Measurements from ENCODE around the gene ANXA6. TPM values are rescaled to one million over a fixed set of nuclear protein-coding genes. Genes with fewer than 3 reads are reported as not detected.

ANXA6 gene
- total and polyA plus RNA-seq, 8 donors: 28.4 to 240 (median 88.2) TPM

GRCh38 chr5:151144275-151144674 lies 13.3 kb downstream of the ANXA6 start:
- H3K27me3 ChIP-seq: no peaks in the 10 kb centered on the region
- intact Hi-C loops (cut with DNase I; ENCODE audit: low total_unique reads): no loop called here
- H3K9me3 ChIP-seq: no peaks in the 10 kb centered on the region
- peaks cover 21 to 86% (median 55%) of the 10 kb centered on the region in 4 donors for H3K4me1 ChIP-seq
- peaks cover 4 to 73% (median 56%) of the 10 kb centered on the region in 4 donors for H3K36me3 ChIP-seq
- no peak overlapping the region for H3K27ac ChIP-seq
- no peak overlapping the region for H3K4me3 ChIP-seq
- TF ChIP-seq POLR2AphosphoS5 (IDR thresholded peaks at IDR 0.05): no peak
- TF ChIP-seq EP300 (IDR thresholded peaks at IDR 0.05): no peak
- TF ChIP-seq CTCF (IDR thresholded peaks at IDR 0.05): no peak
- no peak for TF ChIP-seq POLR2A (IDR thresholded peaks at IDR 0.05)
- DNase-seq: no peak
- WGBS, 5 donors: 73 to 94% (median 76%) methylated on average over 6 of the region's 6 CpGs

GRCh38 chr5:151143645-151144044 lies 13.9 kb downstream of the ANXA6 start:
- Histone ChIP-seq H3K27me3 (no peaks in the 10 kb centered on the region), H3K36me3 (peaks cover 10 to 79% (median 62%) of the 10 kb centered on the region in 4 donors), H3K27ac (no peak overlapping the region), H3K4me1 (peaks cover 21 to 80% (median 53%) of the 10 kb centered on the region in 4 donors), H3K9me3 (no peaks in the 10 kb centered on the region), H3K4me3 (no peak overlapping the region)
- intact Hi-C loops (cut with DNase I; ENCODE audit: low total_unique reads): no loop called here
- DNase-seq: no peak
- TF ChIP-seq POLR2A (IDR thresholded peaks at IDR 0.05) (no peak), EP300 (IDR thresholded peaks at IDR 0.05) (no peak), CTCF (IDR thresholded peaks at IDR 0.05) (no peak), POLR2AphosphoS5 (IDR thresholded peaks at IDR 0.05) (no peak)
- WGBS, 5 donors: 78 to 91% (median 83%) methylated on average over 7 of the region's 7 CpGs

- Histone ChIP-seq H3K4me1 (peaks cover 15 to 74% (median 49%) of the 10 kb centered on the region in 4 donors), H3K27ac (peak overlapping the region in 2 of 5 donors; percentile 56 to 70), H3K9me3 (no peaks in the 10 kb centered on the region), H3K36me3 (peaks cover 17 to 87% (median 70%) of the 10 kb centered on the region in 4 donors), H3K27me3 (no peaks in the 10 kb centered on the region), H3K4me3 (no peak overlapping the region)
- WGBS, 5 donors: 71 to 100% (median 83%) methylated on average over 1 of the region's 1 CpG
- TF ChIP-seq POLR2A (IDR thresholded peaks at IDR 0.05): no peak
- TF ChIP-seq EP300 (IDR thresholded peaks at IDR 0.05): no peak
- no peak for TF ChIP-seq CTCF (IDR thresholded peaks at IDR 0.05)
- TF ChIP-seq POLR2AphosphoS5 (IDR thresholded peaks at IDR 0.05): no peak
- intact Hi-C loops (cut with DNase I; ENCODE audit: low total_unique reads): no loop called here
- no peak for DNase-seq
Observed at GRCh38 chr5:151142933-151143332, 14.6 kb downstream of the ANXA6 start.

- peak in 1 of 2 donors; percentile 67 for DNase-seq
- WGBS, 5 donors: 50 to 65% (median 59%) methylated on average over 15 of the region's 15 CpGs
- TF ChIP-seq EP300 (IDR thresholded peaks at IDR 0.05) (no peak), CTCF (IDR thresholded peaks at IDR 0.05) (no peak), POLR2AphosphoS5 (IDR thresholded peaks at IDR 0.05) (no peak), POLR2A (IDR thresholded peaks at IDR 0.05) (no peak)
- Histone ChIP-seq H3K36me3 (peaks cover 31 to 89% (median 72%) of the 10 kb centered on the region in 4 donors), H3K27me3 (no peaks in the 10 kb centered on the region), H3K4me3 (peak overlapping the region in 1 of 4 donors; percentile 22), H3K4me1 (peaks cover 15 to 60% (median 39%) of the 10 kb centered on the region in 4 donors), H3K27ac (peak overlapping the region in 4 of 5 donors; percentile 35 to 70 (median 50)), H3K9me3 (no peaks in the 10 kb centered on the region)
- intact Hi-C loops (cut with DNase I; ENCODE audit: low total_unique reads): no loop called here
Observed at GRCh38 chr5:151141535-151141934, 16.0 kb downstream of the ANXA6 start.

All from stomach (tissue), 9 donors.